GM23338 (cell line): Measurements from ENCODE around the gene KLK12. TPM values are rescaled to one million over a fixed set of nuclear protein-coding genes. Genes with fewer than 3 reads are reported as not detected.

ENCODE experiments used
- ATAC-seq: fragments of 200-7000 bp; cut with Tn5 transposase; 3 replicates; pipeline ENCODE4 v1.9.1; 2020
- DNase-seq: peaks from one replicate; pipeline ENCODE4 v3.0.0-alpha.2; 2015; ENCODE audit warnings: low spot score
- H2AFZ ChIP-seq: fragments of 200-600 bp; sonication (generic); 2 replicates; pipeline ENCODE4 v1.8.0; 2016; ENCODE audit warnings: antibody characterized with exemption, mild to moderate bottlenecking, moderate library complexity
- H3F3A ChIP-seq: fragments of 200-600 bp; sonication (generic); replicated peaks from 2 replicates; pipeline ENCODE4 v1.8.0; 2017; ENCODE audit warnings: antibody characterized with exemption, mixed run types, low read depth
- H3K27ac ChIP-seq: fragments of 200-600 bp; sonication (generic); 2 replicates; pipeline ENCODE4 v1.6.1; 2016; ENCODE audit warnings: low read depth
- H3K27me3 ChIP-seq: fragments of 200-600 bp; sonication (generic); 2 replicates; pipeline ENCODE4 v1.8.0; 2016; ENCODE audit warnings: mild to moderate bottlenecking, mixed run types, moderate library complexity; ENCODE audit not compliant: insufficient read depth
- H3K36me3 ChIP-seq: fragments of 200-600 bp; sonication (generic); 2 replicates; pipeline ENCODE4 v1.8.0; 2016; ENCODE audit warnings: mild to moderate bottlenecking; ENCODE audit not compliant: insufficient read depth
- H3K4me1 ChIP-seq: fragments of 200-600 bp; sonication (generic); 2 replicates; pipeline ENCODE4 v1.8.0; 2016; ENCODE audit warnings: mild to moderate bottlenecking, moderate library complexity; ENCODE audit not compliant: insufficient read depth
- H3K4me2 ChIP-seq: fragments of 200-600 bp; sonication (generic); 2 replicates; pipeline ENCODE4 v1.7.1; 2017; ENCODE audit warnings: mixed run types
- H3K4me3 ChIP-seq: fragments of 200-600 bp; sonication (generic); 2 replicates; pipeline ENCODE4 v1.6.1; 2016; ENCODE audit warnings: mixed run types
- H3K79me2 ChIP-seq: fragments of 200-600 bp; sonication (generic); replicated peaks from 2 replicates; pipeline ENCODE4 v1.8.0; 2017; ENCODE audit warnings: mild to moderate bottlenecking; ENCODE audit not compliant: insufficient read depth
- H3K9me2 ChIP-seq: fragments of 200-600 bp; sonication (generic); 2 replicates; pipeline ENCODE4 v1.8.0; 2017; ENCODE audit not compliant: insufficient read depth
- H4K20me1 ChIP-seq: fragments of 200-600 bp; sonication (generic); replicated peaks from 2 replicates; pipeline ENCODE4 v1.8.0; 2017; ENCODE audit warnings: mild to moderate bottlenecking; ENCODE audit not compliant: insufficient read depth
- H3K27ac Mint-ChIP-seq: 2 replicates; pipeline ENCODE4 v1.8.0; 2020; ENCODE audit warnings: inconsistent platforms, mild to moderate bottlenecking, moderate library complexity, mixed read lengths
- H3K27me3 Mint-ChIP-seq: 3 replicates; pipeline ENCODE4 v1.8.0; 2022; ENCODE audit warnings: low read depth, mild to moderate bottlenecking, moderate library complexity, mixed read lengths, inconsistent platforms; ENCODE audit not compliant: insufficient read depth, poor library complexity
- H3K36me3 Mint-ChIP-seq: 3 replicates; pipeline ENCODE4 v1.8.0; 2021; ENCODE audit warnings: low read depth, mild to moderate bottlenecking, inconsistent platforms, moderate library complexity, mixed read lengths
- H3K4me1 Mint-ChIP-seq: 3 replicates; pipeline ENCODE4 v1.8.0; 2020; ENCODE audit warnings: mild to moderate bottlenecking, inconsistent platforms, mixed read lengths
- H3K4me3 Mint-ChIP-seq: 3 replicates; pipeline ENCODE4 v1.8.0; 2021; ENCODE audit warnings: moderate library complexity, mild to moderate bottlenecking, inconsistent platforms, mixed read lengths
- H3K9me3 Mint-ChIP-seq: 3 replicates; pipeline ENCODE4 v1.8.0; 2020; ENCODE audit warnings: moderate library complexity, mild to moderate bottlenecking, inconsistent platforms, mixed read lengths
- CREB1 ChIP-seq: fragments of 250-450 bp; sonication (Bioruptor Pico); IDR thresholded peaks from 2 replicates; pipeline ENCODE4 v1.5.0; 2020; ENCODE audit warnings: low read depth, mild to moderate bottlenecking, moderate library complexity
- ETS1 ChIP-seq: IDR thresholded peaks from 2 replicates; pipeline ENCODE4 v1.6.1; 2016; ENCODE audit warnings: antibody characterized with exemption
- EZH2 ChIP-seq: fragments of 200-600 bp; sonication (generic); IDR thresholded peaks from one replicate; pipeline ENCODE4 v1.8.0; 2017; ENCODE audit warnings: antibody characterized with exemption, mild to moderate bottlenecking, low read depth; ENCODE audit not compliant: unreplicated experiment
- EZH2phosphoT487 ChIP-seq: fragments of 200-600 bp; sonication (generic); IDR thresholded peaks from one replicate; pipeline ENCODE4 v1.8.1; 2018; ENCODE audit warnings: antibody characterized with exemption; ENCODE audit not compliant: unreplicated experiment
- JUNB ChIP-seq: IDR thresholded peaks from one replicate; pipeline ENCODE4 v1.6.1; 2016; ENCODE audit warnings: antibody characterized with exemption; ENCODE audit not compliant: unreplicated experiment
- NANOG ChIP-seq: IDR thresholded peaks from 2 replicates; pipeline ENCODE4 v1.6.1; 2016; ENCODE audit warnings: antibody characterized with exemption, borderline replicate concordance
- POLR2AphosphoS5 ChIP-seq: IDR thresholded peaks from 2 replicates; pipeline ENCODE4 v1.6.1; 2016; ENCODE audit warnings: antibody characterized with exemption, low read depth
- REST ChIP-seq: IDR thresholded peaks from one replicate; pipeline ENCODE4 v1.6.1; 2018; ENCODE audit warnings: antibody characterized with exemption; ENCODE audit not compliant: unreplicated experiment
- STAT1 ChIP-seq: IDR thresholded peaks from one replicate; pipeline ENCODE4 v1.6.1; 2016; ENCODE audit warnings: antibody characterized with exemption; ENCODE audit not compliant: unreplicated experiment
- ZNF114 ChIP-seq: fragments of 250-450 bp; sonication (Bioruptor Pico); IDR thresholded peaks from 2 replicates; pipeline ENCODE4 v1.5.0; 2020; ENCODE audit warnings: mild to moderate bottlenecking, moderate library complexity
- ZNF331 ChIP-seq: fragments of 250-450 bp; sonication (Bioruptor Pico); IDR thresholded peaks from 2 replicates; pipeline ENCODE4 v1.5.0; 2020; ENCODE audit warnings: low read depth, mild to moderate bottlenecking, moderate library complexity
- ZNF462 ChIP-seq: fragments of 250-450 bp; sonication (Bioruptor Pico); IDR thresholded peaks from 2 replicates; pipeline ENCODE4 v1.5.0; 2020; ENCODE audit warnings: mild to moderate bottlenecking, moderate library complexity
- polyA plus RNA-seq: library from polyadenylated mRNA; unstranded; fragments of >200 nt; fragmentation: Nextera tagmentation; extraction: Ambion mirVana; gene quantifications from 2 replicates; pipeline ENCODE4 v1.2.1, GENCODE V29; 2016
- total RNA-seq: library from RNA; depleted of rRNA; stranded (reverse); fragments of >200 nt; shearing (Covaris generic); gene quantifications from 2 replicates; pipeline ENCODE4 v1.2.3, GENCODE V29; 2014
- TF ChIP-seq, protein P1 (sequence below), 2 experiments: fragments of 200-600 bp in 1 of 2; sonication (generic) in 1 of 2; conservative IDR thresholded peaks; 2 replicates each; pipeline versions ENCODE4 v1.5.1 to v1.6.1; 2016 to 2017; ENCODE audit warnings: antibody characterized with exemption in 2 of 2, low read depth in 2 of 2, mild to moderate bottlenecking in 2 of 2, moderate library complexity in 1 of 2

The KLK12 gene
- total and polyA plus RNA-seq, 2 experiments from 2014 or later, result not detected

- no peaks in the 10 kb centered on the region for H4K20me1 ChIP-seq
- no peak overlapping the region for H3K27ac ChIP-seq
- H3K9me3 Mint-ChIP-seq, result no peaks in the 10 kb centered on the region; the same call in 2 of the 3 replicates
- no peaks in the 10 kb centered on the region for H3K79me2 ChIP-seq
- TF ChIP-seq ZNF114 (CRISPR knock-in tag), result no peak
- TF ChIP-seq STAT1, result no peak
- TF ChIP-seq, protein P1, sequence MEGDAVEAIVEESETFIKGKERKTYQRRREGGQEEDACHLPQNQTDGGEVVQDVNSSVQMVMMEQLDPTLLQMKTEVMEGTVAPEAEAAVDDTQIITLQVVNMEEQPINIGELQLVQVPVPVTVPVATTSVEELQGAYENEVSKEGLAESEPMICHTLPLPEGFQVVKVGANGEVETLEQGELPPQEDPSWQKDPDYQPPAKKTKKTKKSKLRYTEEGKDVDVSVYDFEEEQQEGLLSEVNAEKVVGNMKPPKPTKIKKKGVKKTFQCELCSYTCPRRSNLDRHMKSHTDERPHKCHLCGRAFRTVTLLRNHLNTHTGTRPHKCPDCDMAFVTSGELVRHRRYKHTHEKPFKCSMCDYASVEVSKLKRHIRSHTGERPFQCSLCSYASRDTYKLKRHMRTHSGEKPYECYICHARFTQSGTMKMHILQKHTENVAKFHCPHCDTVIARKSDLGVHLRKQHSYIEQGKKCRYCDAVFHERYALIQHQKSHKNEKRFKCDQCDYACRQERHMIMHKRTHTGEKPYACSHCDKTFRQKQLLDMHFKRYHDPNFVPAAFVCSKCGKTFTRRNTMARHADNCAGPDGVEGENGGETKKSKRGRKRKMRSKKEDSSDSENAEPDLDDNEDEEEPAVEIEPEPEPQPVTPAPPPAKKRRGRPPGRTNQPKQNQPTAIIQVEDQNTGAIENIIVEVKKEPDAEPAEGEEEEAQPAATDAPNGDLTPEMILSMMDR (conservative IDR thresholded peaks at IDR 0.05; ENCODE audit: low read depth in 2 of 2), result no peak
- TF ChIP-seq POLR2AphosphoS5, result no peak
- TF ChIP-seq CREB1 (CRISPR knock-in tag), result no peak
- no peak for TF ChIP-seq JUNB
- TF ChIP-seq ETS1, result no peak
- no peak for TF ChIP-seq EZH2
- TF ChIP-seq EZH2phosphoT487, result no peak
- TF ChIP-seq ZNF462, result no peak
- no peak for TF ChIP-seq ZNF331
- no peak for TF ChIP-seq NANOG
- no peak for TF ChIP-seq REST
- H2AFZ ChIP-seq, result no peak overlapping the region
- H3K4me1 Mint-ChIP-seq, result peaks cover 31% of the 10 kb centered on the region
- no peaks in the 10 kb centered on the region for H3F3A ChIP-seq
- H3K27me3 Mint-ChIP-seq, result peaks cover 16% of the 10 kb centered on the region
- DNase-seq, result no peak
- H3K9me2 ChIP-seq, result peaks cover 7% of the 10 kb centered on the region; the same call in 1 of the 2 replicates
- no peak overlapping the region for H3K27ac Mint-ChIP-seq
- no peak overlapping the region for H3K4me2 ChIP-seq
- H3K36me3 Mint-ChIP-seq, result peaks cover under 1% of the 10 kb centered on the region; the same call in 1 of the 3 replicates
- H3K27me3 ChIP-seq, result no peaks in the 10 kb centered on the region
- no peak overlapping the region for H3K4me3 ChIP-seq
- no peaks in the 10 kb centered on the region for H3K36me3 ChIP-seq
- no peak for ATAC-seq
- H3K4me3 Mint-ChIP-seq, result no peak overlapping the region
- H3K4me1 ChIP-seq, result peaks cover 8% of the 10 kb centered on the region
Observed at GRCh38 chr19:51031880-51032225, 2.9 kb downstream of the KLK12 start.
